GM21786 (cell line): ENCODE results near the gene BIRC7.
A peak's percentile ranks its signal among the peaks of the same experiment; 100 is the strongest.
"Not testable (repeated sequence)": the region's sequence is repeated elsewhere in the genome, so short reads cannot be mapped to it uniquely, and the experiment has no call there.

Experiments
- ATAC-seq: cut with Tn5 transposase; IDR thresholded peaks from one replicate; pipeline ENCODE4 v1.9.1; 2021; ENCODE audit not compliant: unreplicated experiment

BIRC7 gene

DNA sequence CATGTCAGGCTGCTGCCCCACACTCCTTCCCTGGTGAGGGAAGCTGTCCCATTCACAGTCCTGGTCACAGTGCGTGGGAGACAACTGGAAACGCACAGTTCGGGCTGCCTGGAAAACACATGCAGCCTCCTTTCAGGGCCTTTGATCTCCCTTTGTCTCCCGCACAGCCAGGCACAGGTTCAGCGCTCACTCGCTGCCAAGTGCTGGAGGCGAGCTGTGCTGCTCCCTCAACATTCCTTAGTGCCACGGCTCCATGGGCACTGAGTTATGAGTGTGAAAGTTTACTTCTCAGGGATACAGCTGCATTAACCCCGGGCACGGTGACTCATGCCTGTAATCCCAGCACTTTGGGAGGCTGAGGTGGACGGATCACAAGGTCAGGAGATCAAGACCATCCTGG is 28.8 kb upstream of the BIRC7 start:
- no peak for ATAC-seq

DNA sequence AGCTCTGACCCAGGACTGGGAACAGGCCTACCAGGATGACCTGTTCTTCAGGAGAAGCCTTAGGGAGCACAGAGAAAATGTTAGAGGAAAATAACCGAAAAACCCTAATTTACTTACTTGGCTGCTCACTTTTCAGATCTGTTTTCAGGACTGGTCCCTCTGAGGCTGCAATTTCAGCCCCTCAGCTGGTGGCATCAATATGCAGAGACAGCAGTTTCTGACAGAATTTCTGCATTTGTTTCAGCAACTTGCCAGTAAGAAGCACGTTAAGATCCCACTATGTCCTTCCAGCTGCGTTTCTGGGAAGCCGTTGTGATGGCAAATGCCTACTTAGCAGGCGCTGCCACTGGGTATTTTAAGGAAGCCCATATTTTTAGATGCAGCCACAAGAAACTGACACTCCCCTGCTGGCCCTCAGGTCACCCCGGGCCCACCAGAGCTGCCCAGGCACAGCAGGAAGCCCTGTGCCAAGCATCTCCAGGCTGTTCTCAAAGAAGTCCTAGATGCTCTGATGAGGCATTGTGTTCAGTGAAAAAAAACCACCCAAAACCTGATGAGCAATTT is 27.3 kb upstream of the BIRC7 start:
- ATAC-seq, result no peak

- no peak for ATAC-seq
Observed at GRCh38 chr20:63210011-63210605, 25.6 kb upstream of the BIRC7 start.

GRCh38 chr20:63212393-63212730 is 23.3 kb upstream of the BIRC7 start:
- ATAC-seq, result no peak

DNA sequence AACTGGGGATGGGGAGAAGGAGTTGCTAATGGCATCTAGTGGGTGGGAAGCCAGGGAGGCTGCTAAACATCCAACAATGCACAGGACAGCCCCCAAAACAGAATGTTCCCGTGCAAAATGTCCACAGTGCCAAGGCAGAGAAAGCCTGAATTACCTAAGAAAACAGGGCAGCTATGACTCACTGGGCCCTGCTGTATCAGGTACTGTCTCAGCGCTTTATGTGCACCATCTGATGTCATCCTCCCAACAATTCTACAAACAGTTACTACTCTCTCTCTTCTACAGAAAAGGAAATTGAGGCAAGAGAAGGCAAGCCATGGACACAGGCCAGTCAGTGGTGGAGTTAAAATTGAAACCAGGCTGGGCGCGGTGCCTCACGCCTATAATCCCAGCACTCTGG is 22.9 kb upstream of the BIRC7 start:
- ATAC-seq, result no peak

GRCh38 chr20:63214514-63214913 is 21.2 kb upstream of the BIRC7 start:
- no peak for ATAC-seq

GRCh38 chr20:63215101-63216040 is 20.3 kb upstream of the BIRC7 start:
- ATAC-seq, result no peak

DNA sequence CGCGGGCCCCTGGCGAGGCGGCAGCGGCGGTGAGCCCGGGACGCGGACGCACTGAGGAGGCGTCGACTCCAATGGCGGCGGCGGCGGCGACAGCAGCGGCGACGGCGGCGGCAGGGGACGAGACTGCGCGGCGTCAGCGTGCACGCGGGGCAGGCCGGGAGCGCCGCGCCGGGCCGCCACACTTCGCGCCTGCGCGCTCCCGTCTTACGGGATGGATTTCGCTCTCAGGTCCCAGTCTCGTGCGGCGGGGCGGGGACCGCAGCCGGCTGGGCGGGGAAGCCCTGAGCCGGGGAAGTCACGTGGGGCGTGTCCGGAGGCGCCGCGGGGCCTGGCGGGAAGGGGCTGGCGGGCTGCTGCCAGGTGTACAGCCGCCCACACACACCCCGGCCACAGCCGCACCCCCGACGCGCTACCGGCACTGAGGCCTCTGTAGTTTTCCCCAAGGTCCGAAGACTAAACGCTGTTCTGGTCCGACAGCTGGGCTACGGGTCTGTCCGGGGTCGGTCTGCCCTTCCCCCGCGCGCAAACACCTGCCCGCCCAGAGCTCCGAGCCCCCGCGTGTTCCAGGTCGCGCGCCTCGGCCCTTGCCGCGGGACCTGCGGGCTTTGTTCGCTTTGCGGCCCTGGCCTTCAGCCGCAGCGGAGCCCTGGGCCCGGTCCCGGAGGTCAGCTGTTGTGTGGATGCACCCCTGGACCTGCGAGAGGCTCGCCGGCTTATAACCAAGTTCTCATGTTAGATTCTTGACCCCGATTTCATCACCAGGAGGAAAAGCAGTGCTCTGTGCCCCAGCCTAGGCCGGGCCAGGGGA is 19.5 kb upstream of the BIRC7 start, which contains the start of gene YTHDF1:
Gene YTHDF1 (minus strand): TSS at position 91 of the 808 bp plus-strand sequence. CDS start 239 bp downstream, outside the sequence.
- ATAC-seq, result peak; percentile 88

GRCh38 chr20:63216849-63217471 is 18.7 kb upstream of the BIRC7 start:
- no peak for ATAC-seq

GRCh38 chr20:63217706-63218105 is 18.0 kb upstream of the BIRC7 start:
- no peak for ATAC-seq

DNA sequence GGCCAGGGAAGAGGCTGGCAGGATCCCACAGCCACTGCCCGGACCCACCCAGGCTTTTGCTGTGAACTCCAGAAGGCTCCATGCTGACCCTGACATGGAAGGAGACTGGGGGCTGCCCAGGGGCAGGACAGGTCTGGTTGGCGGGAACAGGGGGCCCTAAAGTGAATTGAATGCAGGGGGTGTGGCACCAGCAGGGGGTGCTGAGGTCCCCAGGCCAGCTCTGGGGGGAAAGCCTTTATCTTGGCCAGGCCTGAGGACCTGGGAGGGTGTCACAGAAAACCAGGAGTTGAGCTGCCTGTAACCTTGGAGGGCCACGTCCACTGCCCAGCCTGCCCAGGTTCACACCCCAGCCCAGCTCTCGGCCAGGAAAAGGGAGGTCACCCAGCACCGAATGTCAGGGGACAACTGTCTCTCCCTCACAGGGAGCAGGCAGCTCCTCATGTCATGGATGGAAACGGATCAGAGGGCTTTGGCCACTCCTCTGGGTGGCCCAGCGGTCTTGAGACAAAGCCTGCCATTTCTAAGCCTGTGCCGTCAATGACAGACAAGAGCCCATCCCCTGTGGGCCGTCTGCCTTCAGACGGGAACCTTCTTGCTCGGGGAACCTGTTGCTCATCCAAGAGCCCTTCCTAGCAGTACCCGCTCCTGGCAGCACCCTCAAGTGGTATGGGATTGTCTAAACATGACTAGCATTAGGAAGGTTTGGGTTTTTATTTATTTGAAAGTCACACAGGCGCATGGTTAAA is 16.8 kb upstream of the BIRC7 start:
- ATAC-seq, result no peak

DNA sequence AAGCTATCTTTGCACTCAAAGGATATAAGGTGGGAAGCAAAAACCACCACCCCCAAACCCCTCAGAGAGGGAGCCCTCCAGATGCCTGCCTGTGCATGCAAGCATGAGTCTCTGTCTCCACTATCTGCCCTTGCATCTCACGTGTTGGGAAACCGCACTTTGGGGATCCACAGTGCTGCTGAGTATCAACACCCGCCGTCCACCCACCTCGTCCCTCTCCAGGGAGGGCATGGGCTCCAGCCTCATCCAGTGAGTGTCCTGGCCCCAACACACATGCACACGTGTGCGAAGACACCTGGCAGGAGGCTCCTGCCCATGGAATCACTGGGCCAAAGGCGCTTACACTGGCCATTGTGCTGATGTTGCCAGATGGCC is 16.3 kb upstream of the BIRC7 start:
- no peak for ATAC-seq

DNA sequence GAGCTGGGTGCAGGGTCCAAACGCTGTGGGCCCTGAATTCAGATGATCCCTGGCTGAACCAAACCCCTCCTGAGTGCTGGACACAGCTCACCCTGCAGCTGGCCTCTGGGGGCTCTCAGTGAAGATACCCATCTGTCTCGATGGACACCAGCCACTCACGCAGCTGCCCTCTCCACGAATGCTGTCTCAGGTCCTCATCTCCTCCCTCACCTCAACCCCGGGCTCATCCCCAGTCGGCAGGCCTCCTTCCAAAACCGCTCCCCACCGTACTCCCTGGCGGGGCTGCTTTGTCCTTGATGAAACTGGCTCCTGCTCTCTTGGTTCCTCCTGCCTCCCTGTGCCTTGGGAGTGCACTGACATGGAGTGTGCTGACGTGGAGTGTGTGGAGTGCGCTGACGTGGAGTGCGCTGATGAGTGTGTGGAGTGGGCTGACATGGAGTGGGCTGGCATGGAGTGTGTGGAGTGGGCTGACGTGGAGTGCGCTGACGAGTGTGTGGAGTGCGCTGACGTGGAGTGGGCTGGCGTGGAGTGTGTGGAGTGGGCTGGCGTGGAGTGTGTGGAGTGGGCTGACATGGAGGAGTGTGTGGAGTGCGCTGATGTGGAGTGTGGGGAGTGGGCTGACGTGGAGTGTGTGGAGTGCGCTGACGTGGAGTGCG is 15.7 kb upstream of the BIRC7 start:
- ATAC-seq, result no peak

- ATAC-seq, result no peak
Observed at GRCh38 chr20:63220696-63221399, 14.9 kb upstream of the BIRC7 start.

- ATAC-seq, result not testable (repeated sequence)
Observed at GRCh38 chr20:63221400-63222053, 14.2 kb upstream of the BIRC7 start.

DNA sequence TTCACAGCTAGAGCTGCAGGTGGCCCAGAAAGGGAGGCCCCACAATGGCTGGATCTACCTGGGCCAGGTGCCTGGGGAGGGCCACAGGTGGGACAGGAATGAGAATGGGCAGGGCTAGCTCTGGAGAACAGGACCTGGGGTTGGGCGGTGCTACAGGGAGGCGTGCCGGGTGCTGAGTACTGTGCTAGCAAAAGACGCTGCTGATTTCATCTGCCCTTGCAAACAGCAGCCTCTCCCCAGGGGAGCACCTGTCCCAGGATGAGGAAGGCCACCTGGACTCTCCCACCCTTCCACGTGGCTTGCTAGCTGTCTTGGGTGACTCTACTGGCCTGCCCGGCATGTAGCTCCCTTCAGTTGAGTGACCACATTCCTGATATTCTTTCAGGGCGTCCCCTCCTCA is 13.2 kb upstream of the BIRC7 start:
- ATAC-seq, result no peak

DNA sequence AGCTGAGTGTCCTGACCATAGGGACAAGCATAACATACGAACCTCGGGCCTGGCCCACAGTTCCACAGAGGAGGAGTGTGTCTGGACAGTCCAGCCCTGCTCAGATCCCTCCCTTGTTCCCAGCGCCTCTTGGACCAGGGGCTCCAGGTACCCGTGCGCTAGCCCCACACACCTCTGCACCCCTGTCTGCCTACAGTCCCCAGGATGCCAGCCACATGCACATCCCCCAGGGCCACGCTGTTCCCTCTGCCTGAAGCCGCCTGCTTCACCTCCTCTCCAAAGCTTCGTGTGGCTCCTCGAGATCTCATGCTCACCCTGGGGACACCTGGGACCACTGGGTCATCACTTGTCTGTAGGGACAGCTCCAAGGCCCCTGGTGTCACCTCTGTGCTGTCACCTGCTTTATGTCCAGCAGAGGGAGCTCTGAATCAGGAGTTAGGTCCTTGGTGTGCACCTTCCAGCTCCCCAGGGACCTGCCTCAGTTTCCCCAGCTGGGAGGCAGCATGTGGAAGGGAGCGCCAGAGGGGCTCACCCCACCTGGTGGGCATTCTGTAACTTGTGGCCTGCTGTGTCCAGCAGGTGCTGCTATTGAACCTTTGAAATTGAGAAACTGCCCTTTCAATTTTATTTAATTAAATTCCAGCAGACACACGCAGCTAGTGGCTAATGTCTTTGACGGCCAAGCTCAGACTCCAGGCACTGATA is 12.4 kb upstream of the BIRC7 start:
- ATAC-seq, result no peak

- ATAC-seq, result no peak
Observed at GRCh38 chr20:63223826-63224207, 11.9 kb upstream of the BIRC7 start.
